ENCODE measurements around the gene TPCN2. TPM values are rescaled to one million over a fixed set of nuclear protein-coding genes. Genes with fewer than 3 reads are reported as not detected.

Gene TPCN2
- total RNA-seq, 2 donors from 2014 or later = 14.5 to 21.1 TPM

GRCh38 chr11:69093106-69093505, 44.4 kb downstream of the TPCN2 start:
- no peak for DNase-seq
- no peak for TF ChIP-seq CTCF (IDR thresholded peaks at IDR 0.05)
- intact Hi-C loops (cut with DNase I) = no loop called here
- Histone ChIP-seq H3K27ac (no peak overlapping the region), H3K9ac (ENCODE audit: low read depth in 2 of 2, low read length in 2 of 2) (no peak overlapping the region), H3K4me3 (no peak overlapping the region), H3K4me1 (no peaks in the 10 kb centered on the region), H3K27me3 (no peaks in the 10 kb centered on the region), H3K36me3 (no peaks in the 10 kb centered on the region), H3K9me3 (no peaks in the 10 kb centered on the region)

GRCh38 chr11:69094111-69094914, 45.6 kb downstream of the TPCN2 start:
- Histone ChIP-seq H3K4me1 (no peaks in the 10 kb centered on the region), H3K4me3 (no peak overlapping the region), H3K9me3 (no peaks in the 10 kb centered on the region), H3K27me3 (no peaks in the 10 kb centered on the region), H3K27ac (no peak overlapping the region), H3K9ac (ENCODE audit: low read depth in 2 of 2, low read length in 2 of 2) (no peak overlapping the region), H3K36me3 (no peaks in the 10 kb centered on the region)
- DNase-seq = no peak
- no peak for TF ChIP-seq CTCF (IDR thresholded peaks at IDR 0.05)
- intact Hi-C loops (cut with DNase I) = no loop called here

GRCh38 chr11:69094915-69095290, 46.2 kb downstream of the TPCN2 start:
- Histone ChIP-seq H3K4me1 (no peaks in the 10 kb centered on the region), H3K27me3 (no peaks in the 10 kb centered on the region), H3K4me3 (no peak overlapping the region), H3K9me3 (no peaks in the 10 kb centered on the region), H3K27ac (no peak overlapping the region), H3K9ac (ENCODE audit: low read depth in 2 of 2, low read length in 2 of 2) (no peak overlapping the region), H3K36me3 (no peaks in the 10 kb centered on the region)
- intact Hi-C loops (cut with DNase I) = no loop called here
- DNase-seq = no peak
- no peak for TF ChIP-seq CTCF (IDR thresholded peaks at IDR 0.05)

- no peak for TF ChIP-seq CTCF (IDR thresholded peaks at IDR 0.05)
- H3K27ac ChIP-seq = no peak overlapping the region
- no peaks in the 10 kb centered on the region for H3K4me1 ChIP-seq
- no peak overlapping the region for H3K4me3 ChIP-seq
- no peaks in the 10 kb centered on the region for H3K9me3 ChIP-seq
- H3K27me3 ChIP-seq = no peaks in the 10 kb centered on the region
- no peak overlapping the region for H3K9ac ChIP-seq (ENCODE audit: low read depth in 2 of 2, low read length in 2 of 2)
- intact Hi-C loops (cut with DNase I) = no loop called here
- no peaks in the 10 kb centered on the region for H3K36me3 ChIP-seq
- DNase-seq = no peak
Observed at GRCh38 chr11:69095300-69095699, 46.6 kb downstream of the TPCN2 start.

- TF ChIP-seq CTCF (IDR thresholded peaks at IDR 0.05) = no peak
- Histone ChIP-seq H3K36me3 (no peaks in the 10 kb centered on the region), H3K27ac (no peak overlapping the region), H3K9ac (ENCODE audit: low read depth in 2 of 2, low read length in 2 of 2) (no peak overlapping the region), H3K4me1 (no peaks in the 10 kb centered on the region), H3K4me3 (no peak overlapping the region), H3K27me3 (no peaks in the 10 kb centered on the region), H3K9me3 (no peaks in the 10 kb centered on the region)
- DNase-seq = no peak
- intact Hi-C loops (cut with DNase I) = no loop called here
Observed at GRCh38 chr11:69096473-69096872, 47.7 kb downstream of the TPCN2 start.

Data from colonic mucosa (tissue), 4 donors.